ENCODE results near the gene TAF1. TPM values are rescaled to one million over a fixed set of nuclear protein-coding genes. Genes with fewer than 3 reads are reported as not detected.
"Not testable (repeated sequence)": the region's sequence is repeated elsewhere in the genome, so short reads cannot be mapped to it uniquely, and the experiment has no call there.

Gene TAF1
- 40.9 and 47.2 TPM in 2 replicates for total RNA-seq

- intact Hi-C loops (cut with micrococcal nuclease): loop anchor here (1.0 to 5.0 kb wide), 14 partner anchors 83 to 1233 kb away; partner anchors contain the start of genes CXCR3, FOXO4, IGBP1 and IL2RG
Observed at GRCh38 chrX:71365875-71366673, at the start of gene TAF1. Gene TAF1, plus strand, starts transcription at chrX:71366357. Its CDS starts 18 bp downstream, at chrX:71366375.

DNA sequence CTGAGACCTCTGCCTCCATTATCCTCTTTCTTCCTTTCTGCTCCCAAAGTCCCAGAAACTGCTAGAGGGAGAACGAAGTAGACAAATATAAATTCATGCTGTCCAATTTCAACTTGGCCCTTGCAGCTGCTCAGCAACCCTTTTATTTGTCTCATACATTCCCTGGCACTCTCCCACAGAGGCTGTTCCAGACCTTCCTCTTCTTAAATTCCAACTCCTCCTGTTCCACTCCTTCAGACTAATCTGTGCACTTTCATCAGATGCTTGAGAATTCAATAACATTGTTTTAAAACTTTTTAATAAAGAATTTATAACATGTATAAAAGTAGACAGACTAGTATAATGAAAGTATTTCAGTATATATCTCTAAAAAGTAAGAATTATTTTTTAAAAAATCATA, 49.2 kb upstream of the TAF1 start:
- intact Hi-C loops (cut with micrococcal nuclease): not testable (repeated sequence)

DNA sequence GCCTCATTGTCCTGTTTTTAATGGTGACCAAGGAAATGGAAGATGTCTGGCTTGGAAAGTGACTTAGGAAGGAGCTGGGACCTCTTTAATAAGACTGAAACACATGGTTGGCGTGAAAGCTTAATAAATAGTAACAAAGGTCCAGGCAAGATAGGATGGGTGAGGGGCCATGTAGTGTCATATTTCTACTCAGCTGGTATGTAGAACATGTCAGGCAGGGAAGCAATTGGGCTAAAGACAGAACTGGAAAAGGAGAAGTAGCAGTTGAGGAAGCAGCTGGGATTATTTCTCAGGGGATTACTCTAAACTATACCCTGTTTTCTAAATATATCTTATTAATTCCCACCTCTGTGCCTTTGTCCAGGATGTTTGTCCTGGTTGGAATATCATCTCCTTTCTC, 46.0 kb upstream of the TAF1 start:
- intact Hi-C loops (cut with micrococcal nuclease): no loop called here

DNA sequence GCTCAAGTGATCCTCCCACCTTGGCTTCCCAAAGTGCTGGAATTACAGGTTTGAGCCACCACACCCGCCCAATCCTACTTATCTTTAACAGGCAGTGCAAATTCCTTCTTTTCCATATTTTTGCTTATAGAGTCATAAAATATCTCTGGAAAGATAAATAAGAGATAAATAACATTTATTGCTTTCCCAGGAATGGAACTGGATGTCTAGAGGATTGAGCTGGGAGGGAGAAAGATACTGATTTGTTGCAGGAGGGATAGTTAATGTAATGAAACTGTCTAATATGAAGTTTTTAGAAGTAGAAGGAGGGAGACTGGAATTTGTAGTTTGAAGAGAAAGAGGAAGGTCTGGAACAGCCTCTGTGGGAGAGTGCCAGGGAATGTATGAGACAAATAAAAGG, 44.4 kb upstream of the TAF1 start:
- intact Hi-C loops (cut with micrococcal nuclease): no loop called here

GRCh38 chrX:71324452-71324851, 41.7 kb upstream of the TAF1 start:
- intact Hi-C loops (cut with micrococcal nuclease): not testable (repeated sequence)

DNA sequence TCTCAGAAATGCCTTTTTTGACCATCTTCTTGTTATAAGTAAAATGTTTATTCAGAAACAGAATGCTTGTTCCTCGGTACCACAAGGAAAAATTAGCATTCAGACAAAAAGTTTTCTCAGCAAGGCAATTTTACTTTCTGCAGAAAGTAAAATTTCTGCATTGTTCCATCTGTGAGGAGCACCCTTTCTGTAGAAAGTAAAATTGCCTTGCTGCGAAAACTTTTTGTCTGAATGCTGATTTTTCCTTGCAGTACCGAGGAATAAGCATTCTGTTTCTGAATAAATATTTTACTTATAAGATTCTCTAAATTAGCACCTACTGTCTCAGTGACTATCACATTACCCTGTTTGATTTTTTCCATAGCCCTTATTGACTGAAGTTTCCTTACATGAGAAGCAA, 39.8 kb upstream of the TAF1 start:
- intact Hi-C loops (cut with micrococcal nuclease): no loop called here

DNA sequence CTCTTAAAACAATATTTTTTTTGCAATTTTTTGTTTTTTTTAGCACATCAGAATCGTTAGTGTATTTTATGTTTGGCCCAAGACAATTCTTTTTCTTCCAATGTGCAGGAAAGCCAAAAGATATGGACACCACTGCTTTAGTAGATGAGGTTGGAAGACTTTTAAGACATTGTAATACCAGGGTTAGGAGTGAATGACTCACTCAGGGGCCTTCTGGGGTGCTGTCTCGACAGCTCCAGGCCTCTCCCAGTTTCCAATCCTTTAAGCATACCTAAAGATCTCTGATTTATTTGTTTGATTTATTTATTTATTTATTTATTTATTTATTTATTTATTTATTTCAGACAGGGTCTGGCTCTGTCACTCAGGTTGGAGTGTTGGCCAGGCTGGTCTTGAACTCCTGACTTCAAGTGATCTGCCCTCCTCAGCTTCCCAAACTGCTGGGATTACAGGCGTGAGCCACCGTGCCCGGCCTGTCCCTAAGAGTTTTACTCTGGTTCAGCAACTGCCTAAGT, 16.9 kb upstream of the TAF1 start:
- intact Hi-C loops (cut with micrococcal nuclease): not testable (repeated sequence)

- intact Hi-C loops (cut with micrococcal nuclease): not testable (repeated sequence)
Observed at GRCh38 chrX:71349867-71350266, 16.3 kb upstream of the TAF1 start.

DNA sequence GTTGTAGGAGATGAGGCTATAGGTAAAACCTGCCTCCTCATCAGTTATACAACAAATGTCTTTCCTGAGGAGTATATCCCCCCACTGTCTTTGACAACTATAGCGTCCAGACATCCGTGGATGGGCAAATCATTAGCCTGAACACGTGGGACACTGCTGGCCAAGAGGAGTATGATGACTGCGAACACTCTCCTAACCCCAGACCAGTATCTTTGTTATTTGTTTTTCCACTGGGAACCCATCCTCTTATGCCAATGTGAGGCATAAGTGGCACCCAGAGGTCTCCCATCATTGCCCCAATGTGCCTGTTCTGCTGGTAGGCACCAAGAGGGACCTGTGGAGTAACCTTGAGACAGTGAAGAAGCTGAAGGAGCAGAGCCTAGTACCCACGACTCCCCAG, 13.7 kb upstream of the TAF1 start:
- intact Hi-C loops (cut with micrococcal nuclease): not testable (repeated sequence)

GRCh38 chrX:71364221-71364620, 1.9 kb upstream of the TAF1 start:
- intact Hi-C loops (cut with micrococcal nuclease): no loop called here

DNA sequence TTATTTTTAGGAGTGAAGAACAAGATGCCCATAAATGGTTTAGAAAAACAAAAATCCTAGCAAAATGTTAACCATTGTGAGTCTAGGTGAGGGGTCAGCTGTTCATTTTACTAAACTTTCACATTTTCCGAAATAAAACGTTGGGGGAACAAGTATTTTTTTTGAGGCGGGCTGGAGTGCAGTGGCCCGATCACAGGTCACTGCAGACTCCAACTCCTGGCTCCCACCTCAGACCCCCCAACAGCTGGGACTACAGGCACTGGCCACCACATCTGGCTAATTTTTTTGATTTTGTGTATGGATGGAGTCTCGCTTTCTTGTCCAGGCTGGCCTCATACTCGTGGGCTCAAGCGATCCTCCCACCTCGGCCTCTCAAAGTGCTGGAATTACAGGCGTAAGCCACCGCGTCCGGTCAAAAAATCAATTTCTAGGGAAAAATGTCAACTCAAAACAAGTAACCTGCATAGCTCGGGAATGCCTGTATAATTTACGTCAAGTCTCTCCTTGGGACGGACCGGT, 742 bp upstream of the TAF1 start:
- intact Hi-C loops (cut with micrococcal nuclease): loop anchor here (5.0 kb wide), 2 partner anchors 393 to 912 kb away; partner anchors contain the start of gene RPS4X

GRCh38 chrX:71366674-71367256, 608 bp downstream of the TAF1 start:
- intact Hi-C loops (cut with micrococcal nuclease): loop anchor here (1.0 to 5.0 kb wide), 14 partner anchors 83 to 1233 kb away; partner anchors contain the start of genes CXCR3, FOXO4, IGBP1 and IL2RG

DNA sequence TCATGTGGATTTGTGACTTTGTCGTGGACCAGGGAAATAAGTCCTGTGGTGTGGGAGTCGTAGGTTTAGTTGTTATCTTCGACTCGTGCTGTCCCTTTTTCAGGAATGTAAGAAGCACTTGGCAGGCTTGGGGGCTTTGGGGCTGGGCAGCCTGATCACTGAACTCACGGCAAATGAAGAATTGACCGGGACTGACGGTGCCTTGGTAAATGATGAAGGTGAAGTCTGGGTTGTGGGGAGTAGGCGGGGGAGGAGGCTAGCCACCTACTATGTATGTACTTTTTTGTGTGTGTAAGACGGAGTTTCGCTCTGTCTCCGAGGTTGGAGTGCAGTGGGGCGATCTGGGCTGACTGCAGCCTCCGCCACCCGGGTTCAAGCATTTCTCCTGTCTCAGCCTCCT, 1.2 kb downstream of the TAF1 start:
- intact Hi-C loops (cut with micrococcal nuclease): loop anchor here (2.0 to 5.0 kb wide), 4 partner anchors 125 to 913 kb away; partner anchors contain the start of gene RPS4X

GRCh38 chrX:71372388-71372787, 6.2 kb downstream of the TAF1 start:
- intact Hi-C loops (cut with micrococcal nuclease): no loop called here

DNA sequence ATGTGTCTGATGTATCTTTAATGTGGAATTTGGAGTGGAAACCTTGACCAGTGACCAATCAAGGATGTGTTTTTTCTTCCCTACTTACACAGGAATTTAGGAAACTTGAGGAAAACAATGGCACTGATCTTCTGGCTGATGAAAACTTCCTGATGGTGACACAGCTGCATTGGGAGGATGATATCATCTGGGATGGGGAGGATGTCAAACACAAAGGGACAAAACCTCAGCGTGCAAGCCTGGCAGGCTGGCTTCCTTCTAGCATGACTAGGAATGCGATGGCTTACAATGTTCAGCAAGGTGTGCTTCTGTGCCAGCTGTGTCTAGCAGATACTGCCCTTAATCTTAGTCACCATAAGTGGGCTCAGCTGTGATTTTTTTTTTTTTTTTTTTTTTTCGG, 12.6 kb downstream of the TAF1 start:
- intact Hi-C loops (cut with micrococcal nuclease): no loop called here

DNA sequence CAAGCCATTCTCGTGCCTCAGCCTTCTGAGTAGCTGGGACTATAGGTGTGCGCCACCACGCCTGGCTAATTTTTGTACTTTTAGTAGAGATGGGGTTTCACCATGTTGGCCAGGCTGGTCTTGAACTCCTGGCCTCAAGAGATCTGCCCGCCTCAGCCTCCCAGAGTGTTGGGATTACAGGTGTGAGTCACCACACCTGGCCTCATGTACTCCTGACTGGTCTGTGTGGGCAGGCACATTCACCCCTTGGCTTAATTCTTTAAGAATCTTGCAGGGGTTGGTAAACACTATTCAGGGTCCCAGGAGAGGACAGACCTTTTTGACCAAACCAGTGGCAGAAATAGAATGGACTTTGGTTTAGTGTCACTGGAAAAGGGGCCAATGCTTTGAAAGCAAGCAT, 25.6 kb downstream of the TAF1 start:
- intact Hi-C loops (cut with micrococcal nuclease): not testable (repeated sequence)

- intact Hi-C loops (cut with micrococcal nuclease): no loop called here
Observed at GRCh38 chrX:71393919-71394318, 27.8 kb downstream of the TAF1 start.

GRCh38 chrX:71396576-71396975, 30.4 kb downstream of the TAF1 start:
- intact Hi-C loops (cut with micrococcal nuclease): no loop called here

DNA sequence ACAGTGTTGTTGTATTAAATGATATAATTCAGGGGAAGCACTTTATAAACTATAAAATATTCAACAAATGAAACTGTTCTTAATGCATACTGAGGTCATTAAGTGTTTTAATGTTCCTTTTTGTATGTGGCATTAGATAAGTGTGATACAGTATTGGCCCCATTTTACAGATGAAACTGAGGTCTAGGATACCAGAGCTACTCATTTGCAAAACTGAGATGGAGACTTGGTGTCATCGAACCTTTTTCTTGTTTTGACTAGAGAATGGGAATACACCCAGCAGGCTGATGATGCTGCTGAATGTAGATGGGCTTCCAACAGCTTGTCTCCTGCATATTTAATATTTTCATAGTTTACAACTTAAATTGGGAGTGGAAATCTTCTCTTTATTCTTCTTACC, 34.6 kb downstream of the TAF1 start:
- intact Hi-C loops (cut with micrococcal nuclease): no loop called here

GRCh38 chrX:71416260-71416659, 50.1 kb downstream of the TAF1 start:
- intact Hi-C loops (cut with micrococcal nuclease): not testable (repeated sequence)

GRCh38 chrX:71420686-71421085, 54.5 kb downstream of the TAF1 start:
- intact Hi-C loops (cut with micrococcal nuclease): no loop called here

DNA sequence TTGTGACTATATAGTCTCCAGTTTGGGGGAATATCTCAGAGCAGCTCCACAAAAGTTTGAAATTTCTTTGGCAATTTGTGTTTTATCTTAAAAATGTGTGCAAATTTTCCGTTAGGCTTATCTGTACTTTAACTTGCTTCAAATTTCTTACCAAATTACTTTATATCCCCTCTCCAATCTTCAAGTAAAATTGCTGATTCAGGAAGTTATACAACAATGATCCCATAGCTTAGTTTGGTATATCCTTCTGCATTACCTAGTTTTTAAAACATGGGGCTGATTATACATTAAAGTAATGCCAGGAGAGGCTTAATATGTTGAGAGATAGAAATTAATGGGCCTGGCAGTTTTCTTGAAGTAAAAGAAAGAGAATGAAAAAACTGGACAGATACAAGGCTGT, 66.6 kb downstream of the TAF1 start:
- intact Hi-C loops (cut with micrococcal nuclease): no loop called here
